Measurements from ENCODE around the gene STH.

STH gene

DNA sequence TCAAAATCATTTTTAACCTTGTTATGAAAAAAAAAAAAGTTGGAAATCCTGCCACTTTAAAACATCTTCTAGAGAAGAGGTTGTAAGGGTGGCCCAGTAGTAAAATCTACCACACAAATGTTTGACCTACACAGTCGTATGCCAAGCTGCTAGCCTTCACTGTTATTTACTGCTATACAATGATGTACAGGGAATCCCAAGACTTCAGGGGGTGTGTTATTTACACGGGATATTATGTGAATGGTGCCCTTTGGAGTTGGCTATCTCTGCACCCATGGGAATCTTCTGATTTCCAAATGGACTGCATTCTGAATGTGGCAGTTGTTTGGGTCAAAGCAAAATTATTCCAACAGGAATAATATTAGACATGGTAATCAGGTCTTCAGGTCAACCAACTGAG is 45.9 kb downstream of the STH start:
- Histone ChIP-seq H3K4ac (ENCODE audit: low read depth in 1 of 2, low read length in 2 of 2) (no peak overlapping the region), H2AK5ac (ENCODE audit: low read length, severe bottlenecking) (no peak overlapping the region), H3K18ac (ENCODE audit: low read depth in 1 of 2, low read length in 2 of 2) (no peak overlapping the region), H2BK5ac (ENCODE audit: low read depth, low read length, poor library complexity, severe bottlenecking) (no peak overlapping the region), H3K27ac (ENCODE audit: low read length, poor library complexity, severe bottlenecking) (no peak overlapping the region), H3K79me1 (replicated peaks; ENCODE audit: low read length, poor library complexity, severe bottlenecking) (peaks cover 27% of the 10 kb centered on the region), H2BK12ac (ENCODE audit: low read length in 2 of 2) (no peak overlapping the region), H3K9me3 (ENCODE audit: control insufficient read depth, low read length) (no peaks in the 10 kb centered on the region), H3K4me1 (ENCODE audit: control insufficient read depth, insufficient read depth, low read depth, low read length) (no peaks in the 10 kb centered on the region), H3K23ac (ENCODE audit: low read length in 2 of 2) (no peak overlapping the region), H4K8ac (ENCODE audit: low read length) (no peak overlapping the region), H3K14ac (ENCODE audit: low read length in 2 of 2) (no peak overlapping the region), H3K4me3 (ENCODE audit: insufficient read depth in 1 of 2, low read depth in 1 of 2, low read length in 2 of 2) (no peak overlapping the region), H3K4me2 (ENCODE audit: low read length, poor library complexity, severe bottlenecking) (no peak overlapping the region), H2BK15ac (ENCODE audit: low read depth, poor library complexity, severe bottlenecking) (no peak overlapping the region), H2BK120ac (ENCODE audit: low read depth, low read length) (no peak overlapping the region), H3K27me3 (ENCODE audit: control insufficient read depth in 1 of 2, insufficient read depth in 1 of 2, low read length in 2 of 2) (no peaks in the 10 kb centered on the region), H3K9ac (ENCODE audit: low read length) (no peak overlapping the region), H4K91ac (ENCODE audit: low read length) (no peak overlapping the region), H3K36me3 (ENCODE audit: control insufficient read depth in 1 of 2, insufficient read depth in 2 of 2, low read depth in 1 of 2, low read length in 2 of 2) (peaks cover 25 to 84% of the 10 kb centered on the region in 2 experiments), H2AFZ (ENCODE audit: low read depth, low read length) (no peak overlapping the region)
- 65% methylated on average over 1 of the region's 2 CpGs for WGBS
- DNase-seq, result no peak

DNA sequence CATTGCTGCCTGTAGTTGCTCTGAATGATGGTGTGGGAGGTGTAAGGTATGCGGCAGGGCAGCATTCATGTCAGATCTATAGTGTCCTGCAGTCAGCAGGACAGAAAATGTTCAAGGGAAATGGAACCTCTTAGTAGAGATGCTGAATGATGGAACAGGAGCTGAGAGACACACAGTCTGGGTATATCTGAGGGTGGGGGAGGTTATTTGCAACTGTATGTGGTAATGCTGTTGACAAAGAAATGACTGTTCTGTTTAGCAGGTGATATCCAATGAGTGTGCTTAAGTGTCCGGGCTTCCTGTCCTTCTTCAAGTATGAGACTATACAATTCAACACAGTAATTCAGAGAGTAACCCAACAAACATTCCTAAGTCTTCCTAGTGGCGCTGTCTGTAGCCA is 46.6 kb downstream of the STH start:
- H3K9ac ChIP-seq (ENCODE audit: low read length), result peak overlapping the region; percentile 15
- H3K4me3 ChIP-seq (ENCODE audit: insufficient read depth in 1 of 2, low read depth in 1 of 2, low read length in 2 of 2), result no peak overlapping the region
- no peak overlapping the region for H3K14ac ChIP-seq (ENCODE audit: low read length in 2 of 2)
- H2AK5ac ChIP-seq (ENCODE audit: low read length, severe bottlenecking), result no peak overlapping the region
- H2AFZ ChIP-seq (ENCODE audit: low read depth, low read length), result no peak overlapping the region
- H3K4me1 ChIP-seq (ENCODE audit: control insufficient read depth, insufficient read depth, low read depth, low read length), result no peaks in the 10 kb centered on the region
- no peak overlapping the region for H2BK5ac ChIP-seq (ENCODE audit: low read depth, low read length, poor library complexity, severe bottlenecking)
- H3K4ac ChIP-seq (ENCODE audit: low read depth in 1 of 2, low read length in 2 of 2), result no peak overlapping the region
- H3K27me3 ChIP-seq (ENCODE audit: control insufficient read depth in 1 of 2, insufficient read depth in 1 of 2, low read length in 2 of 2), result no peaks in the 10 kb centered on the region
- WGBS, result 96% methylated on average over 1 of the region's 3 CpGs
- H3K36me3 ChIP-seq (ENCODE audit: control insufficient read depth in 1 of 2, insufficient read depth in 2 of 2, low read depth in 1 of 2, low read length in 2 of 2), result peaks cover 28 to 84% of the 10 kb centered on the region in 2 experiments
- no peak overlapping the region for H2BK120ac ChIP-seq (ENCODE audit: low read depth, low read length)
- peak; percentile 28 for DNase-seq
- H4K91ac ChIP-seq (ENCODE audit: low read length), result no peak overlapping the region
- H4K8ac ChIP-seq (ENCODE audit: low read length), result no peak overlapping the region
- no peak overlapping the region for H3K4me2 ChIP-seq (ENCODE audit: low read length, poor library complexity, severe bottlenecking)
- H3K79me1 ChIP-seq (replicated peaks; ENCODE audit: low read length, poor library complexity, severe bottlenecking), result peaks cover 29% of the 10 kb centered on the region
- no peak overlapping the region for H3K18ac ChIP-seq (ENCODE audit: low read depth in 1 of 2, low read length in 2 of 2)
- H3K27ac ChIP-seq (ENCODE audit: low read length, poor library complexity, severe bottlenecking), result no peak overlapping the region
- H3K23ac ChIP-seq (ENCODE audit: low read length in 2 of 2), result no peak overlapping the region
- no peaks in the 10 kb centered on the region for H3K9me3 ChIP-seq (ENCODE audit: control insufficient read depth, low read length)
- no peak overlapping the region for H2BK15ac ChIP-seq (ENCODE audit: low read depth, poor library complexity, severe bottlenecking)
- H2BK12ac ChIP-seq (ENCODE audit: low read length in 2 of 2), result no peak overlapping the region

DNA sequence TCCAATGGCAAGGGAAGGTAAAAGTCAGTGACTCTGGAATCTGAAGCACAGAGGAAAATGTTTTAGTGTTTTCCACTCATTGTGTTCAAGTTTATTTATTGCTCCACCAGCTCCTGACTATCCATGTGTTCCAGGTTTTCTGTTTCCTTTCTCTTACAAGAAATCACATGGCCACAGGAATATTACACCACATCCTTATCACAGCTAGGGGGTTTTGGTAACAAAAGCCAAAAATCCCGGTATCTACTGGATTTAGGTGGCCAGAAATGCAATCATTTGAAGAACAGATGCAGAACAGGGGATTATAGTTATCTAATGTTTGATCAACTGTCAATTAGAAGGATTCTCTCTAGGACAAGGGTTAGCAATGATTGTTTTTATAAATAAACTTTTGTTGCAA is 47.9 kb downstream of the STH start:
- Histone ChIP-seq H2BK15ac (ENCODE audit: low read depth, poor library complexity, severe bottlenecking) (no peak overlapping the region), H3K27me3 (ENCODE audit: control insufficient read depth in 1 of 2, insufficient read depth in 1 of 2, low read length in 2 of 2) (no peaks in the 10 kb centered on the region), H3K4me3 (ENCODE audit: insufficient read depth in 1 of 2, low read depth in 1 of 2, low read length in 2 of 2) (no peak overlapping the region), H3K79me1 (replicated peaks; ENCODE audit: low read length, poor library complexity, severe bottlenecking) (peaks cover 25% of the 10 kb centered on the region), H3K9ac (ENCODE audit: low read length) (no peak overlapping the region), H3K4me2 (ENCODE audit: low read length, poor library complexity, severe bottlenecking) (no peak overlapping the region), H4K8ac (ENCODE audit: low read length) (no peak overlapping the region), H2BK5ac (ENCODE audit: low read depth, low read length, poor library complexity, severe bottlenecking) (no peak overlapping the region), H4K91ac (ENCODE audit: low read length) (no peak overlapping the region), H2BK12ac (ENCODE audit: low read length in 2 of 2) (no peak overlapping the region), H2AK5ac (ENCODE audit: low read length, severe bottlenecking) (no peak overlapping the region), H3K23ac (ENCODE audit: low read length in 2 of 2) (no peak overlapping the region), H3K4ac (ENCODE audit: low read depth in 1 of 2, low read length in 2 of 2) (no peak overlapping the region), H3K18ac (ENCODE audit: low read depth in 1 of 2, low read length in 2 of 2) (no peak overlapping the region), H3K36me3 (ENCODE audit: control insufficient read depth in 1 of 2, insufficient read depth in 2 of 2, low read depth in 1 of 2, low read length in 2 of 2) (peaks cover 28 to 84% of the 10 kb centered on the region in 2 experiments), H2AFZ (ENCODE audit: low read depth, low read length) (no peak overlapping the region), H3K14ac (ENCODE audit: low read length in 2 of 2) (no peak overlapping the region), H2BK120ac (ENCODE audit: low read depth, low read length) (no peak overlapping the region), H3K4me1 (ENCODE audit: control insufficient read depth, insufficient read depth, low read depth, low read length) (no peaks in the 10 kb centered on the region), H3K9me3 (ENCODE audit: control insufficient read depth, low read length) (no peaks in the 10 kb centered on the region), H3K27ac (ENCODE audit: low read length, poor library complexity, severe bottlenecking) (no peak overlapping the region)
- 75% methylated on average over 1 of the region's 1 CpG for WGBS
- peak; percentile 44 for DNase-seq

DNA sequence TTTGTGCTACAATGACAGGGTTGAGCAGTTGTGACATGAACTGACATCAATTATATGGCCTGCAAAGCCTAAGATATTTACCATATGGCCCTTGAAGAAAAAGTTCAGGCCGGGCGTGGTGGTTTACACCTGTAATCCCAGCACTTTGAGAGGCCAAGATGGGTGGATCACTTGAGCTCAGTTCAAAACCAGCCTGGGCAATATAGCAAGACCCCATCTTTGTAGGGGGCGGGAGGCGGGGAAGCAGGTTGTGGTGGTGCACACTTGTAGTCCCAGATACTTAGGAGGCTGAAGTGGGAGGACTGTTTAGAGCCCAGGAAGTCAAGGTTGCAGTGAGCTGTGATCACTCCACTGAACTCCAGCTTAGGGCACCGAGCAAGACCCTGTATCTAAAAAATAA is 48.3 kb downstream of the STH start:
- Histone ChIP-seq H2BK120ac (ENCODE audit: low read depth, low read length) (no peak overlapping the region), H2AFZ (ENCODE audit: low read depth, low read length) (no peak overlapping the region), H4K8ac (ENCODE audit: low read length) (no peak overlapping the region), H3K4ac (ENCODE audit: low read depth in 1 of 2, low read length in 2 of 2) (no peak overlapping the region), H3K18ac (ENCODE audit: low read depth in 1 of 2, low read length in 2 of 2) (no peak overlapping the region), H2BK15ac (ENCODE audit: low read depth, poor library complexity, severe bottlenecking) (no peak overlapping the region), H3K4me3 (ENCODE audit: insufficient read depth in 1 of 2, low read depth in 1 of 2, low read length in 2 of 2) (no peak overlapping the region), H2BK12ac (ENCODE audit: low read length in 2 of 2) (no peak overlapping the region), H3K79me1 (replicated peaks; ENCODE audit: low read length, poor library complexity, severe bottlenecking) (peaks cover 24% of the 10 kb centered on the region), H3K9ac (ENCODE audit: low read length) (no peak overlapping the region), H3K27ac (ENCODE audit: low read length, poor library complexity, severe bottlenecking) (no peak overlapping the region), H2BK5ac (ENCODE audit: low read depth, low read length, poor library complexity, severe bottlenecking) (no peak overlapping the region), H3K27me3 (ENCODE audit: control insufficient read depth in 1 of 2, insufficient read depth in 1 of 2, low read length in 2 of 2) (no peaks in the 10 kb centered on the region), H3K4me2 (ENCODE audit: low read length, poor library complexity, severe bottlenecking) (no peak overlapping the region), H2AK5ac (ENCODE audit: low read length, severe bottlenecking) (no peak overlapping the region), H3K14ac (ENCODE audit: low read length in 2 of 2) (no peak overlapping the region), H3K23ac (ENCODE audit: low read length in 2 of 2) (no peak overlapping the region), H3K9me3 (ENCODE audit: control insufficient read depth, low read length) (no peaks in the 10 kb centered on the region), H3K36me3 (ENCODE audit: control insufficient read depth in 1 of 2, insufficient read depth in 2 of 2, low read depth in 1 of 2, low read length in 2 of 2) (peaks cover 28 to 80% of the 10 kb centered on the region in 2 experiments), H4K91ac (ENCODE audit: low read length) (no peak overlapping the region), H3K4me1 (ENCODE audit: control insufficient read depth, insufficient read depth, low read depth, low read length) (no peaks in the 10 kb centered on the region)
- 97% methylated on average over 4 of the region's 5 CpGs for WGBS
- no peak for DNase-seq
